ENCODE measurements around the gene CFAP73.

GRCh38 chr12:113186033-113186365 is 36.5 kb downstream of the CFAP73 start:
- no peak for TF ChIP-seq CTCF (IDR thresholded peaks at IDR 0.05)
- no peak for TF ChIP-seq POLR2AphosphoS5 (IDR thresholded peaks at IDR 0.05)
- TF ChIP-seq POLR2A (IDR thresholded peaks at IDR 0.05), result no peak
